CD14-positive monocyte (primary cell): Measurements from ENCODE around the gene MCM3AP. TPM values are rescaled to one million over a fixed set of nuclear protein-coding genes. Genes with fewer than 3 reads are reported as not detected.
A peak's percentile ranks its signal among the peaks of the same experiment; 100 is the strongest.

Source experiments
- DNase-seq, 3 donors: peaks; one replicate each; pipeline ENCODE4 v3.0.0-alpha.2; 2011 to 2022
- H2AFZ ChIP-seq: 2 replicates; pipeline ENCODE4 v1.6.0; 2012; ENCODE audit warnings: mild to moderate bottlenecking, low read depth, low read length, inconsistent platforms; ENCODE audit not compliant: insufficient read depth, poor library complexity, severe bottlenecking
- H3K27ac ChIP-seq, 2 donors: 1 replicate in 1 of 2; 2 replicates in 1 of 2; pipeline ENCODE4 v1.5.1; 2012 to 2013; ENCODE audit warnings: low read length in 2 of 2, control low read depth in 1 of 2, inconsistent platforms in 1 of 2, low read depth in 1 of 2, mild to moderate bottlenecking in 1 of 2
- H3K27me3 ChIP-seq, 2 donors: one replicate each; pipeline versions ENCODE4 v1.6.0 to v1.6.1; 2011 to 2013; ENCODE audit warnings: low read length in 2 of 2; ENCODE audit not compliant: control insufficient read depth in 2 of 2, insufficient read depth in 2 of 2
- H3K36me3 ChIP-seq, 2 donors: replicated peaks in 1 of 2; 1 replicate in 1 of 2; 2 replicates in 1 of 2; pipeline versions ENCODE4 v1.5.1 to v1.6.1; 2012 to 2013; ENCODE audit warnings: low read length in 2 of 2, control low read depth in 1 of 2, inconsistent platforms in 1 of 2, mild to moderate bottlenecking in 1 of 2; ENCODE audit not compliant: insufficient read depth in 2 of 2, control insufficient read depth in 1 of 2
- H3K4me1 ChIP-seq, 2 donors: 1 replicate in 1 of 2; 2 replicates in 1 of 2; pipeline versions ENCODE4 v1.5.1 to v1.6.1; 2012 to 2013; ENCODE audit warnings: low read length in 2 of 2, control low read depth in 1 of 2, inconsistent platforms in 1 of 2, mild to moderate bottlenecking in 1 of 2, moderate library complexity in 1 of 2; ENCODE audit not compliant: insufficient read depth in 2 of 2, control insufficient read depth in 1 of 2
- H3K4me2 ChIP-seq: replicated peaks from 2 replicates; pipeline ENCODE3; 2012; ENCODE audit warnings: low read length, moderate library complexity, mild to moderate bottlenecking; ENCODE audit not compliant: poor library complexity, severe bottlenecking; ENCODE audit errors: extremely low read depth
- H3K4me3 ChIP-seq, 3 experiments: fragments of 200-600 bp in 1 of 3; sonication (generic) in 1 of 3; replicated peaks in 1 of 3; 1 replicate in 2 of 3; 2 replicates in 1 of 3; pipeline ENCODE4 v1.5.1; 2011 to 2013; ENCODE audit warnings: low read length in 3 of 3, mild to moderate bottlenecking in 3 of 3, control low read depth in 2 of 3, low read depth in 2 of 3, inconsistent platforms in 1 of 3, moderate library complexity in 1 of 3
- H3K79me2 ChIP-seq: 2 replicates; pipeline ENCODE4 v1.6.0; 2012; ENCODE audit warnings: mild to moderate bottlenecking, control low read depth, inconsistent platforms, low read length, moderate library complexity; ENCODE audit not compliant: insufficient read depth
- H3K9ac ChIP-seq: 2 replicates; pipeline ENCODE4 v1.6.0; 2017; ENCODE audit warnings: low read length, mild to moderate bottlenecking; ENCODE audit not compliant: insufficient read depth, poor library complexity, severe bottlenecking
- H3K9me3 ChIP-seq, 2 donors: replicated peaks in 1 of 2; 1 replicate in 1 of 2; 2 replicates in 1 of 2; pipeline versions ENCODE4 v1.5.1 to v1.6.1; 2012 to 2013; ENCODE audit warnings: low read length in 2 of 2, control low read depth in 1 of 2; ENCODE audit not compliant: control insufficient read depth in 1 of 2, insufficient read depth in 1 of 2
- H4K20me1 ChIP-seq: 2 replicates; pipeline ENCODE4 v1.6.0; 2012; ENCODE audit warnings: mild to moderate bottlenecking, low read length, control low read depth, moderate library complexity; ENCODE audit not compliant: insufficient read depth
- H3K27ac Mint-ChIP-seq, 7 donors: one replicate each; pipeline ENCODE4 v1.8.0; 2020; ENCODE audit warnings: mild to moderate bottlenecking in 7 of 7, mixed read lengths in 7 of 7, moderate library complexity in 6 of 7, inconsistent platforms in 2 of 7
- H3K27me3 Mint-ChIP-seq, 3 donors: one replicate each; pipeline ENCODE4 v1.8.0; 2021 to 2022; ENCODE audit warnings: low read depth in 3 of 3, mild to moderate bottlenecking in 3 of 3, mixed read lengths in 3 of 3, moderate library complexity in 3 of 3, inconsistent platforms in 1 of 3
- H3K36me3 Mint-ChIP-seq, 2 donors: one replicate each; pipeline ENCODE4 v1.8.0; 2020; ENCODE audit warnings: mixed read lengths in 2 of 2, inconsistent platforms in 1 of 2, mild to moderate bottlenecking in 1 of 2
- H3K4me1 Mint-ChIP-seq: one replicate; pipeline ENCODE4 v1.8.0; 2020; ENCODE audit warnings: mild to moderate bottlenecking, mixed read lengths
- H3K4me3 Mint-ChIP-seq, 2 donors: one replicate each; pipeline ENCODE4 v1.8.0; 2020; ENCODE audit warnings: mild to moderate bottlenecking in 2 of 2, mixed read lengths in 2 of 2, moderate library complexity in 1 of 2
- H3K9me3 Mint-ChIP-seq, 7 donors: one replicate each; pipeline ENCODE4 v1.8.0; 2020 to 2022; ENCODE audit warnings: mixed read lengths in 7 of 7, mild to moderate bottlenecking in 6 of 7, moderate library complexity in 6 of 7, inconsistent platforms in 2 of 7
- CTCF ChIP-seq: fragments of 200-600 bp; IDR thresholded peaks from one replicate; pipeline ENCODE4 v1.8.0; 2022; ENCODE audit warnings: antibody characterized with exemption, mild to moderate bottlenecking
- WGBS: methylation state at CpG from one replicate; pipeline ENCODE4 v1.1.5; 2013; ENCODE audit warnings: missing lambda C conversion rate; ENCODE audit not compliant: insufficient coverage; 5-methylcytosine and 5-hydroxymethylcytosine counted together
- intact Hi-C, 2 donors: fragments of 100-400 bp; cut with micrococcal nuclease; formaldehyde crosslinking; loops; one replicate each; pipeline versions ENCODE4 v1.15.0 to v1.15.1; 2023
- polyA plus RNA-seq, 3 donors: library from polyadenylated mRNA; depleted of rRNA in 1 of 3; unstranded in 2 of 3; stranded (reverse) in 1 of 3; fragments of 300-500 nt in 2 of 3; fragments of >200 nt in 1 of 3; fragmentation: Illumina TruSeq in 2 of 3; gene quantifications; 1 replicate in 2 of 3; 2 replicates in 1 of 3; pipeline ENCODE4 v1.2.3, GENCODE V29; 2012 to 2021

MCM3AP gene
- polyA plus RNA-seq, 3 donors: 30.9 to 62.4 (median 32.7) TPM

- Histone ChIP-seq H4K20me1 (no peaks in the 10 kb centered on the region), H3K36me3 (peaks cover 93 to 99% of the 10 kb centered on the region in 2 donors), H2AFZ (no peak overlapping the region), H3K4me1 (no peaks in the 10 kb centered on the region), H3K79me2 (no peaks in the 10 kb centered on the region), H3K27ac (no peak overlapping the region), H3K4me2 (no peak overlapping the region), H3K9me3 (no peaks in the 10 kb centered on the region), H3K9ac (no peak overlapping the region), H3K4me3 (no peak overlapping the region), H3K27me3 (no peaks in the 10 kb centered on the region)
- no peaks in the 10 kb centered on the region for H3K9me3 Mint-ChIP-seq
- WGBS: 89% methylated on average over 3 of the region's 3 CpGs
- H3K27ac Mint-ChIP-seq: no peak overlapping the region
- peaks cover 87 to 98% of the 10 kb centered on the region in 2 donors for H3K36me3 Mint-ChIP-seq
- no peak for DNase-seq
- TF ChIP-seq CTCF: no peak
- H3K4me1 Mint-ChIP-seq: no peaks in the 10 kb centered on the region
- intact Hi-C loops: no loop called here
- no peak overlapping the region for H3K4me3 Mint-ChIP-seq
- H3K27me3 Mint-ChIP-seq: no peaks in the 10 kb centered on the region
Observed at GRCh38 chr21:46245213-46245915, 40.0 kb downstream of the MCM3AP start.

GRCh38 chr21:46244602-46245001 is 40.8 kb downstream of the MCM3AP start:
- peak overlapping the region in 1 of 7 donors; percentile 66 for H3K27ac Mint-ChIP-seq
- Histone ChIP-seq H3K4me3 (no peak overlapping the region), H2AFZ (no peak overlapping the region), H3K36me3 (peaks cover 93 to 99% of the 10 kb centered on the region in 2 donors), H3K4me1 (no peaks in the 10 kb centered on the region), H4K20me1 (no peaks in the 10 kb centered on the region), H3K27me3 (no peaks in the 10 kb centered on the region), H3K9me3 (no peaks in the 10 kb centered on the region), H3K4me2 (no peak overlapping the region), H3K9ac (no peak overlapping the region), H3K79me2 (no peaks in the 10 kb centered on the region), H3K27ac (no peak overlapping the region)
- no peaks in the 10 kb centered on the region for H3K4me1 Mint-ChIP-seq
- no peak overlapping the region for H3K4me3 Mint-ChIP-seq
- no peaks in the 10 kb centered on the region for H3K27me3 Mint-ChIP-seq
- peaks cover 86 to 97% of the 10 kb centered on the region in 2 donors for H3K36me3 Mint-ChIP-seq
- intact Hi-C loops: no loop called here
- H3K9me3 Mint-ChIP-seq: no peaks in the 10 kb centered on the region
- DNase-seq: no peak
- no peak for TF ChIP-seq CTCF
- 98% methylated on average over 7 of the region's 8 CpGs for WGBS
